WERI-Rb-1 (cell line): ENCODE data around the gene CALCB.

ENCODE experiments used
- DNase-seq: peaks from one replicate; pipeline ENCODE4 v3.0.0-alpha.2; 2020
- H3K27ac ChIP-seq: fragments of 250-450 bp; sonication (Bioruptor Pico); 2 replicates; pipeline ENCODE4 v1.5.1; 2020; ENCODE audit warnings: mild to moderate bottlenecking, moderate library complexity
- H3K27me3 ChIP-seq: fragments of 250-450 bp; sonication (Bioruptor Pico); 2 replicates; pipeline ENCODE4 v1.5.1; 2021; ENCODE audit warnings: mild to moderate bottlenecking, low read depth, moderate library complexity; ENCODE audit not compliant: insufficient read depth, severe bottlenecking
- H3K36me3 ChIP-seq: fragments of 250-450 bp; sonication (Bioruptor Pico); 2 replicates; pipeline ENCODE4 v1.5.1; 2020; ENCODE audit warnings: mild to moderate bottlenecking, moderate library complexity
- H3K4me3 ChIP-seq: 2 replicates; pipeline ENCODE4 v1.5.1; 2011; ENCODE audit warnings: low read depth, mild to moderate bottlenecking, control low read depth, low read length
- H3K9me3 ChIP-seq: fragments of 250-450 bp; sonication (Bioruptor Pico); 2 replicates; pipeline ENCODE4 v1.5.1; 2021; ENCODE audit warnings: mild to moderate bottlenecking, moderate library complexity; ENCODE audit not compliant: severe bottlenecking
- TF ChIP-seq, protein P1 (sequence below): IDR thresholded peaks from 2 replicates; pipeline ENCODE4 v1.5.1; 2011; ENCODE audit warnings: low read depth, mild to moderate bottlenecking, control low read depth, inconsistent platforms, low read length

The CALCB gene

GRCh38 chr11:15127341-15127740, 53.9 kb downstream of the CALCB start:
- no peak overlapping the region for H3K27ac ChIP-seq
- H3K36me3 ChIP-seq = no peaks in the 10 kb centered on the region
- no peak for DNase-seq
- H3K4me3 ChIP-seq = no peak overlapping the region
- no peaks in the 10 kb centered on the region for H3K9me3 ChIP-seq
- TF ChIP-seq, protein P1, sequence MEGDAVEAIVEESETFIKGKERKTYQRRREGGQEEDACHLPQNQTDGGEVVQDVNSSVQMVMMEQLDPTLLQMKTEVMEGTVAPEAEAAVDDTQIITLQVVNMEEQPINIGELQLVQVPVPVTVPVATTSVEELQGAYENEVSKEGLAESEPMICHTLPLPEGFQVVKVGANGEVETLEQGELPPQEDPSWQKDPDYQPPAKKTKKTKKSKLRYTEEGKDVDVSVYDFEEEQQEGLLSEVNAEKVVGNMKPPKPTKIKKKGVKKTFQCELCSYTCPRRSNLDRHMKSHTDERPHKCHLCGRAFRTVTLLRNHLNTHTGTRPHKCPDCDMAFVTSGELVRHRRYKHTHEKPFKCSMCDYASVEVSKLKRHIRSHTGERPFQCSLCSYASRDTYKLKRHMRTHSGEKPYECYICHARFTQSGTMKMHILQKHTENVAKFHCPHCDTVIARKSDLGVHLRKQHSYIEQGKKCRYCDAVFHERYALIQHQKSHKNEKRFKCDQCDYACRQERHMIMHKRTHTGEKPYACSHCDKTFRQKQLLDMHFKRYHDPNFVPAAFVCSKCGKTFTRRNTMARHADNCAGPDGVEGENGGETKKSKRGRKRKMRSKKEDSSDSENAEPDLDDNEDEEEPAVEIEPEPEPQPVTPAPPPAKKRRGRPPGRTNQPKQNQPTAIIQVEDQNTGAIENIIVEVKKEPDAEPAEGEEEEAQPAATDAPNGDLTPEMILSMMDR = no peak
- peaks cover 67% of the 10 kb centered on the region for H3K27me3 ChIP-seq
